ENCODE results near the gene SLC27A6.

DNA sequence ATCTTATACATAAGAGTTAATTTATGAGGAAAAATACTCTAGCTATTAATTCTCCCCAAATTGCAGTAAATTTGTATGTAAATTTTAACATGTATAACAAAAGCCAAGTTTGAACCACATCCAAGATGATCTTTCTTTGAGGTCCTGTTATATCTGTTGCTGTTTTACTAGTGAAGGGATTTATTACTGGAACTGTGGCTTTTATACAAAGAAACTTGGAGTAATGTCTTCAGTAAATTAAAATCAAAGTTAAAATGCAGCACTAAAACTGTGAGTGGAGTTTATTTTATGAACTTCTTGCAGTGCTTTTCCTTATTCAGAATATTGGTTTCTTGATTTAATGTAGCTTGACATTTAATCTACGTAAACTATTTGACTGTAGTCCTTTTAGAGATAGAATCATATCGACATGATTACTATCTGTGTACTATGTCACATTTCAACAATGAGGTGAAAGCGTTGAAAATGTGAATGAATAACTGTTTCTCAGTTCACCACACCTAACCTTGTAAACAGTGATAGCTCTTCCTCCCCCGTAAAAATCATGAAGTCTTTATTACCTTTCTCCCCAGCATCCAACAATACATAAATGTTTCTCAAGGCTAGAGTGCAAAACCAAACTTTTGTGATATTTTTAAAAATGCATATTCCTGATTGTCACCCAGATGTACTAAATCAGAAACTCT is 76.1 kb downstream of the SLC27A6 start:
- TF ChIP-seq POLR2A (IDR thresholded peaks at IDR 0.05) (no peak), CTCF (IDR thresholded peaks at IDR 0.05) (no peak)

All from Peyer's patch (tissue), 4 donors.